ENCODE measurements around the gene ZNF683. TPM values are rescaled to one million over a fixed set of nuclear protein-coding genes. Genes with fewer than 3 reads are reported as not detected.

ZNF683 gene
- total and polyA plus RNA-seq, 2 donors (not counting 3 experiments of a cell fraction or from before 2014, with no cell fraction given), result not detected

DNA sequence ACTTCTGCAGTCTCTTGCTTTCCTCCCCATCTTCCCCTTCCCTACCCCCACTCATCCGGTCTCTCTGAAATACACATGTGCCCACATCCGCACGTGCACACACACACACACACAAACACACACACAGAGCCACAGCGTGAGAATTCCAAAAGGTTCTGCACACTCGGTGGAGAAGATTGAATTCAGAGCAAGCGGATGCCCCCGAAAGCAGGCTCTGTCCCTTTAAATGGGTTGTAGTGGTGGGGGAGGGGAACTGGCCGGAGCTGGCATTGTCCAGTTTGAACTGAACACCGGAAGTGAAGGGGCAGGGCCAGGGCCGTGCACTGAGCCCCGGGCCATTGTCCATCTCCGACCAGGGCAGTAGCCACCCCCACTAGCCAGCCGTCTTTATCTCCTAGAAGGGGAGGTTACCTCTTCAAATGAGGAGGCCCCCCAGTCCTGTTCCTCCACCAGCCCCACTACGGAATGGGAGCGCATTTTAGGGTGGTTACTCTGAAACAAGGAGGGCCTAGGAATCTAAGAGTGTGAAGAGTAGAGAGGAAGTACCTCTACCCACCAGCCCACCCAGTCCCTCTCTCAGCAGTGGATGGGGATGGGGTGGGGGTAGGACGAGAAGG, 36.7 kb upstream of the ZNF683 start:
- intact Hi-C loops (cut with micrococcal nuclease) (no loop called here), dilution Hi-C loops (cut with MboI; ENCODE audit: extremely low pct_ligation_motif_present, low sequenced_read_pairs) (no loop called here)
- no peak for DNase-seq (ENCODE audit: low read depth, low spot score)
- Histone ChIP-seq H3K9me1 (replicated peaks; ENCODE audit: control insufficient read depth, extremely low read depth, insufficient read depth, low read length) (no peaks in the 10 kb centered on the region), H3K79me2 (ENCODE audit: control insufficient read depth, insufficient read depth, low read length) (no peaks in the 10 kb centered on the region), H3K4me2 (ENCODE audit: insufficient read depth, low read length) (no peak overlapping the region), H2AFZ (ENCODE audit: low read depth, low read length) (no peak overlapping the region), H3K27ac (ENCODE audit: insufficient read depth, low read depth, low read length) (no peak overlapping the region), H3K27me3 (ENCODE audit: control insufficient read depth in 2 of 2, insufficient read depth in 2 of 2, low read length in 2 of 2) (peaks cover 43 to 49% of the 10 kb centered on the region in 2 experiments), H4K20me1 (replicated peaks; ENCODE audit: control insufficient read depth, extremely low read depth, insufficient read depth, low read length) (no peaks in the 10 kb centered on the region), H3K9me3 (replicated peaks; ENCODE audit: control insufficient read depth, insufficient read depth, low read length) (no peaks in the 10 kb centered on the region), H3K4me1 (ENCODE audit: control insufficient read depth, extremely low read depth, insufficient read depth, low read length) (no peaks in the 10 kb centered on the region), H3K4me3 (replicated peaks in 1 of 3; ENCODE audit: insufficient read depth in 1 of 3, low read depth in 1 of 3, low read length in 3 of 3) (no peak overlapping the region), H3K36me3 (ENCODE audit: control insufficient read depth in 2 of 2, extremely low read depth in 1 of 2, insufficient read depth in 2 of 2, low read length in 2 of 2) (no peaks in the 10 kb centered on the region), H3K9ac (replicated peaks; ENCODE audit: extremely low read depth, insufficient read depth, low read length) (no peak overlapping the region)
- no TSS peak for BruUV-seq (replicated peaks)
- TF ChIP-seq EZH2 (IDR thresholded peaks at IDR 0.05; ENCODE audit: borderline replicate concordance, low read depth, low read length, severe bottlenecking), result peak; percentile 74
- TF ChIP-seq POLR2AphosphoS5 (IDR thresholded peaks at IDR 0.05; ENCODE audit: insufficient read depth, low read depth, low read length), result no peak
- FAIRE-seq, result no peak
- ChIA-PET CTCF (interaction anchor here (1.1 kb wide), 1 partner anchor 8 kb away, joined by 33 read pairs; no protein-coding TSS in a partner anchor), POLR2A (no interaction called here)

DNA sequence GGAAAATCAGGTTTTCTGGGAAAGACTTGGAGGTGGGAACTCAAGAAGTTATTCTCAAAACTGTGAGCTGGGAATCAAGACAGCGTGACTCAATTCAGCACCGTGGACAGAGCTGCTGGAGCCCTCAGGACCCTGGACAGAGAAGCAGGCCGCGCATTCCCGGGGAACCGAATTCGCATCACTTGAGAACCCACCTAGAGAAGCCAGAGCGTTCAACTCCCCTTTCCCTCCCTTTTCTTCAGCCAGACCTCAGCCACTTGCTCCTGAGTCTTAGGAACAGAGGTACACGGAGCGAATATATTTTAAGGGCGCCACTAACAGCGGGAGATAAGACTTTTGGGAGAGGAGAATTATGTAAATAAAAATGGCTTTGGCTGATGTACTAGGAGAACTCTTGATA, 36.1 kb upstream of the ZNF683 start:
- H3K9ac ChIP-seq (replicated peaks; ENCODE audit: extremely low read depth, insufficient read depth, low read length), result no peak overlapping the region
- no peak overlapping the region for H3K4me2 ChIP-seq (ENCODE audit: insufficient read depth, low read length)
- BruUV-seq (replicated peaks), result no TSS peak
- peaks cover 42 to 45% of the 10 kb centered on the region in 2 experiments for H3K27me3 ChIP-seq (ENCODE audit: control insufficient read depth in 2 of 2, insufficient read depth in 2 of 2, low read length in 2 of 2)
- no peaks in the 10 kb centered on the region for H4K20me1 ChIP-seq (replicated peaks; ENCODE audit: control insufficient read depth, extremely low read depth, insufficient read depth, low read length)
- no peaks in the 10 kb centered on the region for H3K36me3 ChIP-seq (ENCODE audit: control insufficient read depth in 2 of 2, extremely low read depth in 1 of 2, insufficient read depth in 2 of 2, low read length in 2 of 2)
- H3K9me3 ChIP-seq (replicated peaks; ENCODE audit: control insufficient read depth, insufficient read depth, low read length), result no peaks in the 10 kb centered on the region
- no peak overlapping the region for H3K27ac ChIP-seq (ENCODE audit: insufficient read depth, low read depth, low read length)
- no peaks in the 10 kb centered on the region for H3K9me1 ChIP-seq (replicated peaks; ENCODE audit: control insufficient read depth, extremely low read depth, insufficient read depth, low read length)
- H3K4me3 ChIP-seq (replicated peaks in 1 of 3; ENCODE audit: insufficient read depth in 1 of 3, low read depth in 1 of 3, low read length in 3 of 3), result no peak overlapping the region
- dilution Hi-C loops (cut with MboI; ENCODE audit: extremely low pct_ligation_motif_present, low sequenced_read_pairs), result no loop called here
- intact Hi-C loops (cut with micrococcal nuclease), result no loop called here
- FAIRE-seq, result peak; percentile 87
- POLR2A ChIA-PET, result no interaction called here
- peak; percentile 82 for TF ChIP-seq EZH2 (IDR thresholded peaks at IDR 0.05; ENCODE audit: borderline replicate concordance, low read depth, low read length, severe bottlenecking)
- TF ChIP-seq, protein P1, sequence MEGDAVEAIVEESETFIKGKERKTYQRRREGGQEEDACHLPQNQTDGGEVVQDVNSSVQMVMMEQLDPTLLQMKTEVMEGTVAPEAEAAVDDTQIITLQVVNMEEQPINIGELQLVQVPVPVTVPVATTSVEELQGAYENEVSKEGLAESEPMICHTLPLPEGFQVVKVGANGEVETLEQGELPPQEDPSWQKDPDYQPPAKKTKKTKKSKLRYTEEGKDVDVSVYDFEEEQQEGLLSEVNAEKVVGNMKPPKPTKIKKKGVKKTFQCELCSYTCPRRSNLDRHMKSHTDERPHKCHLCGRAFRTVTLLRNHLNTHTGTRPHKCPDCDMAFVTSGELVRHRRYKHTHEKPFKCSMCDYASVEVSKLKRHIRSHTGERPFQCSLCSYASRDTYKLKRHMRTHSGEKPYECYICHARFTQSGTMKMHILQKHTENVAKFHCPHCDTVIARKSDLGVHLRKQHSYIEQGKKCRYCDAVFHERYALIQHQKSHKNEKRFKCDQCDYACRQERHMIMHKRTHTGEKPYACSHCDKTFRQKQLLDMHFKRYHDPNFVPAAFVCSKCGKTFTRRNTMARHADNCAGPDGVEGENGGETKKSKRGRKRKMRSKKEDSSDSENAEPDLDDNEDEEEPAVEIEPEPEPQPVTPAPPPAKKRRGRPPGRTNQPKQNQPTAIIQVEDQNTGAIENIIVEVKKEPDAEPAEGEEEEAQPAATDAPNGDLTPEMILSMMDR (IDR thresholded peaks at IDR 0.05; ENCODE audit: extremely low read depth in 1 of 2, insufficient read depth in 1 of 2, low read depth in 1 of 2, low read length in 2 of 2), result no peak
- TF ChIP-seq, protein P2, sequence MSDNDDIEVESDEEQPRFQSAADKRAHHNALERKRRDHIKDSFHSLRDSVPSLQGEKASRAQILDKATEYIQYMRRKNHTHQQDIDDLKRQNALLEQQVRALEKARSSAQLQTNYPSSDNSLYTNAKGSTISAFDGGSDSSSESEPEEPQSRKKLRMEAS (IDR thresholded peaks at IDR 0.05; ENCODE audit: insufficient read depth, insufficient read length), result peak; percentile 72
- TF ChIP-seq POLR2AphosphoS5 (IDR thresholded peaks at IDR 0.05; ENCODE audit: insufficient read depth, low read depth, low read length), result peak; percentile 52
- H3K4me1 ChIP-seq (ENCODE audit: control insufficient read depth, extremely low read depth, insufficient read depth, low read length), result no peaks in the 10 kb centered on the region
- H2AFZ ChIP-seq (ENCODE audit: low read depth, low read length), result no peak overlapping the region
- no peaks in the 10 kb centered on the region for H3K79me2 ChIP-seq (ENCODE audit: control insufficient read depth, insufficient read depth, low read length)
- peak; percentile 77 for DNase-seq (ENCODE audit: low read depth, low spot score)
- CTCF ChIA-PET, result interaction anchor here (0.6 to 1.1 kb wide), 4 partner anchors 8 to 174 kb away, joined by 3 to 33 read pairs (median 4); partner anchors contain the start of genes CEP85 and DHDDS

All from endothelial cell of umbilical vein (primary cell).